ENCODE data around the gene STARD8. TPM values are rescaled to one million over a fixed set of nuclear protein-coding genes. Genes with fewer than 3 reads are reported as not detected.

STARD8 gene
- polyA plus RNA-seq, 2 of the 4 experiments (the other 2 are of a cell fraction), result 1.6 to 1.7 TPM

DNA sequence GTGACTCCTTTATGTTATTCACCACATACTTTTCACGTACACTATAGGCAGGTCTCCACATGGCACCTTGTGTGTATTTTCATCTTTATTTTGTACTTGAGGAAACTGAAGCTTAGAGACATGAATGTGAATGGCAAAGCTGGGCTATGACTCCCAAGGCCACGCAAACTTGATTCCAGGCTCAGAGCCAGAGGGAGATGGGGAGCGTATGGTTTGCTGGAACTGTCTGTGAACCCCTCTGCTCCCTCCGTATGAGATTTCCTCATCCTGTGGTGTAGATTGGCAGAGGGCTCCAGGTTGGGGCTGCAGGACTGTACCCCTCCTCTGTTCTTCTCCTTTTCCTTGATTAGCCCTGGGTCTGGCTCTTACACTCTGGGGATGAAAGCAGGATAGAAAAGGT, 16.1 kb upstream of the STARD8 start:
- TF ChIP-seq, protein P1, sequence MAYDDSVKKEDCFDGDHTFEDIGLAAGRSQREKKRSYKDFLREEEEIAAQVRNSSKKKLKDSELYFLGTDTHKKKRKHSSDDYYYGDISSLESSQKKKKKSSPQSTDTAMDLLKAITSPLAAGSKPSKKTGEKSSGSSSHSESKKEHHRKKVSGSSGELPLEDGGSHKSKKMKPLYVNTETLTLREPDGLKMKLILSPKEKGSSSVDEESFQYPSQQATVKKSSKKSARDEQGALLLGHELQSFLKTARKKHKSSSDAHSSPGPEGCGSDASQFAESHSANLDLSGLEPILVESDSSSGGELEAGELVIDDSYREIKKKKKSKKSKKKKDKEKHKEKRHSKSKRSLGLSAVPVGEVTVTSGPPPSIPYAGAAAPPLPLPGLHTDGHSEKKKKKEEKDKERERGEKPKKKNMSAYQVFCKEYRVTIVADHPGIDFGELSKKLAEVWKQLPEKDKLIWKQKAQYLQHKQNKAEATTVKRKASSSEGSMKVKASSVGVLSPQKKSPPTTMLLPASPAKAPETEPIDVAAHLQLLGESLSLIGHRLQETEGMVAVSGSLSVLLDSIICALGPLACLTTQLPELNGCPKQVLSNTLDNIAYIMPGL (CRISPR knock-in tag; IDR thresholded peaks at IDR 0.05; ENCODE audit: borderline replicate concordance), result no peak
- no peak for TF ChIP-seq NFE2L2 (conservative IDR thresholded peaks at IDR 0.05; ENCODE audit: low read length)
- TF ChIP-seq, protein P2, sequence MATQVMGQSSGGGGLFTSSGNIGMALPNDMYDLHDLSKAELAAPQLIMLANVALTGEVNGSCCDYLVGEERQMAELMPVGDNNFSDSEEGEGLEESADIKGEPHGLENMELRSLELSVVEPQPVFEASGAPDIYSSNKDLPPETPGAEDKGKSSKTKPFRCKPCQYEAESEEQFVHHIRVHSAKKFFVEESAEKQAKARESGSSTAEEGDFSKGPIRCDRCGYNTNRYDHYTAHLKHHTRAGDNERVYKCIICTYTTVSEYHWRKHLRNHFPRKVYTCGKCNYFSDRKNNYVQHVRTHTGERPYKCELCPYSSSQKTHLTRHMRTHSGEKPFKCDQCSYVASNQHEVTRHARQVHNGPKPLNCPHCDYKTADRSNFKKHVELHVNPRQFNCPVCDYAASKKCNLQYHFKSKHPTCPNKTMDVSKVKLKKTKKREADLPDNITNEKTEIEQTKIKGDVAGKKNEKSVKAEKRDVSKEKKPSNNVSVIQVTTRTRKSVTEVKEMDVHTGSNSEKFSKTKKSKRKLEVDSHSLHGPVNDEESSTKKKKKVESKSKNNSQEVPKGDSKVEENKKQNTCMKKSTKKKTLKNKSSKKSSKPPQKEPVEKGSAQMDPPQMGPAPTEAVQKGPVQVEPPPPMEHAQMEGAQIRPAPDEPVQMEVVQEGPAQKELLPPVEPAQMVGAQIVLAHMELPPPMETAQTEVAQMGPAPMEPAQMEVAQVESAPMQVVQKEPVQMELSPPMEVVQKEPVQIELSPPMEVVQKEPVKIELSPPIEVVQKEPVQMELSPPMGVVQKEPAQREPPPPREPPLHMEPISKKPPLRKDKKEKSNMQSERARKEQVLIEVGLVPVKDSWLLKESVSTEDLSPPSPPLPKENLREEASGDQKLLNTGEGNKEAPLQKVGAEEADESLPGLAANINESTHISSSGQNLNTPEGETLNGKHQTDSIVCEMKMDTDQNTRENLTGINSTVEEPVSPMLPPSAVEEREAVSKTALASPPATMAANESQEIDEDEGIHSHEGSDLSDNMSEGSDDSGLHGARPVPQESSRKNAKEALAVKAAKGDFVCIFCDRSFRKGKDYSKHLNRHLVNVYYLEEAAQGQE (IDR thresholded peaks at IDR 0.05), result no peak
- TF ChIP-seq NPAS2 (CRISPR knock-in tag; IDR thresholded peaks at IDR 0.05; ENCODE audit: borderline replicate concordance), result no peak
- TF ChIP-seq JUN (IDR thresholded peaks at IDR 0.05), result no peak
- TF ChIP-seq ESRRA (IDR thresholded peaks at IDR 0.05; ENCODE audit: borderline replicate concordance, low read length), result no peak
- no peak for TF ChIP-seq POLR2AphosphoS2 (conservative IDR thresholded peaks at IDR 0.05; ENCODE audit: low read length)
- no peak for TF ChIP-seq KDM5A (IDR thresholded peaks at IDR 0.05)
- no peak for TF ChIP-seq JUNB (IDR thresholded peaks at IDR 0.05)
- TF ChIP-seq KDM1A (IDR thresholded peaks at IDR 0.05; ENCODE audit: low read depth), result no peak
- no peak for TF ChIP-seq POLR2A (IDR thresholded peaks at IDR 0.05; ENCODE audit: low read length)
- no peak for TF ChIP-seq ZC3H11A (IDR thresholded peaks at IDR 0.05)
- CTCF ChIA-PET, result interaction anchor here (1.1 kb wide), 1 partner anchor 31 kb away, joined by 3 read pairs; no protein-coding TSS in a partner anchor
- DNase-seq (ENCODE audit: low read depth in 1 of 2, low spot score in 1 of 2) (no peak), ATAC-seq (no peak), FAIRE-seq (no peak)
- 93% methylated on average over 4 of the region's 4 CpGs for WGBS (ENCODE audit: missing lambda C conversion rate)
- no peak overlapping the region for H3K4me3 ChIP-seq
- H3K9me3 ChIP-seq, result no peaks in the 10 kb centered on the region
- H3K27ac ChIP-seq, result no peak overlapping the region
- H3K4me1 ChIP-seq, result no peaks in the 10 kb centered on the region
- H3K4me2 ChIP-seq, result no peak overlapping the region
- POLR2A ChIA-PET, result no interaction called here

DNA sequence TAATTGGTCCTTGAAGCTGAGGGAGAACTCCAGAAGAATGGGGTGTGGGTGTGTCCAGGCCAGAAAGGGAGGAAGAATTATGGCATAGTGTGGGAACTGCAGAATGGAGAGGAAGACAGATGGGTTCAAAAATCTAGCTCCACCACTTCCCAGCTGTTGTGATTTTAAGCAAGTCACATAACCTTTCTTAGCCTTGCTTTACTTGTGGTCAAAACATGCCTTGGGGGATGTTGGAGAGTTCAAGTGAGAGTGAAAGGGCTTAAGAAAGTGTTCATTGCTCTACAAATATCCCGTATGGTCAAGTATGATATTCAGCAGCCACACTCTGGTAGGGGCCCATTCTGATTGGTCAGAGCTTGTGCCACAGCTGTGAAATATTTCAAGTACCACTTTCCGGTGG, 15.0 kb upstream of the STARD8 start:
- ATAC-seq, result no peak
- WGBS (ENCODE audit: missing lambda C conversion rate), result 82% methylated on average over 2 of the region's 2 CpGs
- TF ChIP-seq NR3C1 (IDR thresholded peaks at IDR 0.05) (no peak), ZFP36 (IDR thresholded peaks at IDR 0.05; ENCODE audit: borderline replicate concordance, partially characterized antibody) (no peak), BHLHE40 (IDR thresholded peaks at IDR 0.05; ENCODE audit: low read depth, low read length) (no peak), NFE2L2 (conservative IDR thresholded peaks at IDR 0.05; ENCODE audit: low read length) (no peak), CBX2 (IDR thresholded peaks at IDR 0.05; ENCODE audit: borderline replicate concordance, low read depth) (no peak), HOXB13 (CRISPR knock-in tag; IDR thresholded peaks at IDR 0.05; ENCODE audit: low read depth) (no peak), TFCP2L1 (CRISPR knock-in tag; IDR thresholded peaks at IDR 0.05) (no peak), POLR2A (IDR thresholded peaks at IDR 0.05; ENCODE audit: low read length) (no peak), FOSL2 (IDR thresholded peaks at IDR 0.05) (no peak), FOSL2 (CRISPR knock-in tag; IDR thresholded peaks at IDR 0.05) (no peak), MAFK (IDR thresholded peaks at IDR 0.05; ENCODE audit: partially characterized antibody) (no peak), EHMT2 (IDR thresholded peaks at IDR 0.05; ENCODE audit: low read depth) (no peak), CEBPB (IDR thresholded peaks at IDR 0.05) (no peak)
- TF ChIP-seq, protein P3, sequence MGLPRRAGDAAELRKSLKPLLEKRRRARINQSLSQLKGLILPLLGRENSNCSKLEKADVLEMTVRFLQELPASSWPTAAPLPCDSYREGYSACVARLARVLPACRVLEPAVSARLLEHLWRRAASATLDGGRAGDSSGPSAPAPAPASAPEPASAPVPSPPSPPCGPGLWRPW (IDR thresholded peaks at IDR 0.05), result no peak
- TF ChIP-seq, protein P4, sequence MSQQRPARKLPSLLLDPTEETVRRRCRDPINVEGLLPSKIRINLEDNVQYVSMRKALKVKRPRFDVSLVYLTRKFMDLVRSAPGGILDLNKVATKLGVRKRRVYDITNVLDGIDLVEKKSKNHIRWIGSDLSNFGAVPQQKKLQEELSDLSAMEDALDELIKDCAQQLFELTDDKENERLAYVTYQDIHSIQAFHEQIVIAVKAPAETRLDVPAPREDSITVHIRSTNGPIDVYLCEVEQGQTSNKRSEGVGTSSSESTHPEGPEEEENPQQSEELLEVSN (IDR thresholded peaks at IDR 0.05; ENCODE audit: borderline replicate concordance, low read depth), result no peak
- TF ChIP-seq, protein P5, sequence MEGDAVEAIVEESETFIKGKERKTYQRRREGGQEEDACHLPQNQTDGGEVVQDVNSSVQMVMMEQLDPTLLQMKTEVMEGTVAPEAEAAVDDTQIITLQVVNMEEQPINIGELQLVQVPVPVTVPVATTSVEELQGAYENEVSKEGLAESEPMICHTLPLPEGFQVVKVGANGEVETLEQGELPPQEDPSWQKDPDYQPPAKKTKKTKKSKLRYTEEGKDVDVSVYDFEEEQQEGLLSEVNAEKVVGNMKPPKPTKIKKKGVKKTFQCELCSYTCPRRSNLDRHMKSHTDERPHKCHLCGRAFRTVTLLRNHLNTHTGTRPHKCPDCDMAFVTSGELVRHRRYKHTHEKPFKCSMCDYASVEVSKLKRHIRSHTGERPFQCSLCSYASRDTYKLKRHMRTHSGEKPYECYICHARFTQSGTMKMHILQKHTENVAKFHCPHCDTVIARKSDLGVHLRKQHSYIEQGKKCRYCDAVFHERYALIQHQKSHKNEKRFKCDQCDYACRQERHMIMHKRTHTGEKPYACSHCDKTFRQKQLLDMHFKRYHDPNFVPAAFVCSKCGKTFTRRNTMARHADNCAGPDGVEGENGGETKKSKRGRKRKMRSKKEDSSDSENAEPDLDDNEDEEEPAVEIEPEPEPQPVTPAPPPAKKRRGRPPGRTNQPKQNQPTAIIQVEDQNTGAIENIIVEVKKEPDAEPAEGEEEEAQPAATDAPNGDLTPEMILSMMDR (IDR thresholded peaks at IDR 0.05), result no peak
- TF ChIP-seq, protein P6, sequence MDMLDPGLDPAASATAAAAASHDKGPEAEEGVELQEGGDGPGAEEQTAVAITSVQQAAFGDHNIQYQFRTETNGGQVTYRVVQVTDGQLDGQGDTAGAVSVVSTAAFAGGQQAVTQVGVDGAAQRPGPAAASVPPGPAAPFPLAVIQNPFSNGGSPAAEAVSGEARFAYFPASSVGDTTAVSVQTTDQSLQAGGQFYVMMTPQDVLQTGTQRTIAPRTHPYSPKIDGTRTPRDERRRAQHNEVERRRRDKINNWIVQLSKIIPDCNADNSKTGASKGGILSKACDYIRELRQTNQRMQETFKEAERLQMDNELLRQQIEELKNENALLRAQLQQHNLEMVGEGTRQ (IDR thresholded peaks at IDR 0.05), result no peak
- TF ChIP-seq, protein P1 (CRISPR knock-in tag; IDR thresholded peaks at IDR 0.05; ENCODE audit: borderline replicate concordance), result no peak
- POLR2A ChIA-PET, result no interaction called here
- Histone ChIP-seq H3K4me1 (no peaks in the 10 kb centered on the region), H3K27ac (no peak overlapping the region), H3K4me3 (no peak overlapping the region), H3K9me3 (no peaks in the 10 kb centered on the region), H3K4me2 (no peak overlapping the region)
- CTCF ChIA-PET, result interaction anchor here (0.8 to 1.1 kb wide), 2 partner anchors 32 to 196 kb away, joined by 3 to 4 read pairs; no protein-coding TSS in a partner anchor
- DNase-seq (ENCODE audit: low read depth in 1 of 2, low spot score in 1 of 2), result no peak
- FAIRE-seq, result no peak

Data from A549 (cell line).